RWPE1 (cell line): ENCODE measurements around the gene TKTL1.
A peak's percentile ranks its signal among the peaks of the same experiment; 100 is the strongest.

Experiments used
- CTCF ChIA-PET: fragments of 350-600 bp; sonication (Branson Sonifier 250); formaldehyde crosslinking; extraction: SDS; loops from one replicate; lab custom pipeline; 2021; lab: Yijun Ruan, JAX
- POLR2A ChIA-PET: fragments of 400-600 bp; formaldehyde crosslinking; extraction: SDS; loops from one replicate; lab custom pipeline; 2020; ENCODE audit warnings: antibody characterized with exemption; ENCODE audit not compliant: low non-redundant PET; lab: Yijun Ruan, JAX
- DNase-seq: peaks from one replicate; pipeline ENCODE4 v3.0.0; 2012; ENCODE audit warnings: low spot score
- H3K27ac ChIP-seq: fragments of 450-650 bp; 2 replicates; pipeline ENCODE4 v1.5.1; 2017
- TF ChIP-seq, protein P1 (sequence below): fragments of 450-650 bp; conservative IDR thresholded peaks from 2 replicates; pipeline ENCODE4 v1.5.1; 2017; ENCODE audit warnings: low read depth, mild to moderate bottlenecking

The TKTL1 gene

DNA sequence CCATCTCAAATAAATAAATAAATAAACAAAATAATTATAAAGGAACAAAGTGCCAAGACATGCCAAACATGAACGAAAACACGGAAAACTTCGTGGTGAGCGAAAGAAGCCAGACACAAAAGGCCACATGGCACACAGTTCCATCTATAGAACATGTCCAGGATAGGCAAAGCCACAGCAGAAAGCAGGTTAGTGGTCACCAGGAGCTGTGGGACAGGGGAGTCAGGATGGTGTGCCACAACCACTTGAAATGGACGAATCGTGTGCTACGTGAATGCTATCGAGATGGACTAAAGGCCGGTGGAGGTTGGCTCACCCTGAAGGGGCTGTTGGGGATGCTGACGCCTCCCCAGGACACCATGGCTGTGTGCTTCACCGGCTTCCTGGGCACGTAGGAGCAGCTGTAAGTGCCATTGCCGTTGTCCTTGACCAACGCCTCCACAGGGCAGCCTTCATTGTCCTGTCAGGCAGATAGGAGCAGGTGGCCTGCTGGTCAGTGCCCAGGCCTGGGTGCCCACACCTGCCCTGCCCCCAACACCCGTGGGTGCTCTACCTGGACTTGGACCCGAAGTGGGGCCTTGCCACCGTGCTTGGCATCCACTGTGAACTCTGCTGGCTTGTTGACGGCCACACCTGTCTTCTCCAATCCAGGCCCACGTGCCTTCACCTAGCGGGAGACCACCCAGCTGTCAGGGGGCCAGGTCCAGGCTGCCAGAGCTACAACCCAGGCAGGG lies 68.3 kb downstream of the TKTL1 start:
- TF ChIP-seq, protein P1, sequence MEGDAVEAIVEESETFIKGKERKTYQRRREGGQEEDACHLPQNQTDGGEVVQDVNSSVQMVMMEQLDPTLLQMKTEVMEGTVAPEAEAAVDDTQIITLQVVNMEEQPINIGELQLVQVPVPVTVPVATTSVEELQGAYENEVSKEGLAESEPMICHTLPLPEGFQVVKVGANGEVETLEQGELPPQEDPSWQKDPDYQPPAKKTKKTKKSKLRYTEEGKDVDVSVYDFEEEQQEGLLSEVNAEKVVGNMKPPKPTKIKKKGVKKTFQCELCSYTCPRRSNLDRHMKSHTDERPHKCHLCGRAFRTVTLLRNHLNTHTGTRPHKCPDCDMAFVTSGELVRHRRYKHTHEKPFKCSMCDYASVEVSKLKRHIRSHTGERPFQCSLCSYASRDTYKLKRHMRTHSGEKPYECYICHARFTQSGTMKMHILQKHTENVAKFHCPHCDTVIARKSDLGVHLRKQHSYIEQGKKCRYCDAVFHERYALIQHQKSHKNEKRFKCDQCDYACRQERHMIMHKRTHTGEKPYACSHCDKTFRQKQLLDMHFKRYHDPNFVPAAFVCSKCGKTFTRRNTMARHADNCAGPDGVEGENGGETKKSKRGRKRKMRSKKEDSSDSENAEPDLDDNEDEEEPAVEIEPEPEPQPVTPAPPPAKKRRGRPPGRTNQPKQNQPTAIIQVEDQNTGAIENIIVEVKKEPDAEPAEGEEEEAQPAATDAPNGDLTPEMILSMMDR: no peak
- H3K27ac ChIP-seq: peak overlapping the region; percentile 97
- POLR2A ChIA-PET: no interaction called here
- no peak for DNase-seq
- CTCF ChIA-PET: no interaction called here

DNA sequence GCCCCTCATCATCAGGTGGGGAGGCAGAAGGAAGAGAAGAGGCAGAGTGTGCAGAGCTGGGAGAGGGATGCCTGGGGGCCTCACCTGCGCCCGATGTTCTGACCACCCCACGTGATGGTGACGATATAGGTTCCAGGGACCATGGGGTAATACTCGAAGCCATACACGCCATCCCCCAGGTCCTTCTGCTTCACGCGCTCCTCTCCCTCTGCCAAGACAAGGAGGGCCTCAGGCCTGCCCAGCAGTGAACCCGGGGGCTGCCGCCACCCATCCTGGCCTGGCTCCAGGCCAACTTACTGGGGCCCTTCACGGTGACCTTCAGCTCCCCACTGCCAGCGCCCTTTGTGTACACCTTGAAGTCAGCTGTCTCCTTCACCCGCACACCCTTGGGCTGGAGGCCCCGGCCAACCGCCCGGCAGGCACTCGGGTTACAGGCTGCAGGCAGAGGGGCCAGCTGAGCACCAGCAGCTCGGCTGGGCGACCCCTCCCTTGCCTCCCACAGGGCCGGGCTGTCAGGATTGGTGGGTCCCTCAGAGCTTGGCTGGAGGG lies 69.5 kb downstream of the TKTL1 start:
- CTCF ChIA-PET: no interaction called here
- TF ChIP-seq, protein P1: no peak
- POLR2A ChIA-PET: no interaction called here
- DNase-seq: no peak
- peak overlapping the region; percentile 97 for H3K27ac ChIP-seq

DNA sequence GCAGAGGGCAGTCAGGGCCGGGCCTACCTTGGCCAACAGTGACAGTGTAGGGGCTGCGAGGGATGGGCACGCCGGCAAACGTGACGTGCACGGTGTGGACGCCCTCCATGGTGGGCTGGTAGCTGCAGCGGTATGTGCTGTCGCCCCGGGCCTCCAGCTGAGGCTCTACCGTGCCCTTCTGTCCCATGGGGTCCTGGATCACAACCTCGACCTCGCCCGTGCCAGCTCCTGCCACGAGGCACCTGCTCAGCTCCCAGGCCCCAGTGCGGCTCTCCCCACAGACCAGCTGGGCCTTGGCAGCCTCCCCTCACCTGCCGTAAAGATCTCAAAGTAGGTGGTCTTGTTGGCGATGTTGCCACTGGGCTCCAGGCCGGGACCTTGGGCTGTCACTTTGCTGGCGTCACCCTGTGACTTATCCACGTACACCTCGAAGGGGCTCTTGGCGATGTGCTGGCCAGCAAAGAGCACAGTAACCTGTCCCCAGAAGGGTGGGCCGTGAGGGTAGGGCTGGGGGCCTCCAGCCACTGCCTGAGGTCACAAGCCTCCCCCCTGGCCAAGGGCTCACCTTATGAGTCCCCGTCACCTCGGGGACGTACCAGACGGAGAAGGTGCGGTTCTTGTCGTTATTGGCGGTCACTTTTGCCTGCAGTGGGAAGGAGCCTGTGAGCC lies 70.5 kb downstream of the TKTL1 start:
- ChIA-PET POLR2A (no interaction called here), CTCF (no interaction called here)
- TF ChIP-seq, protein P1: no peak
- no peak for DNase-seq
- H3K27ac ChIP-seq: peak overlapping the region; percentile 97

DNA sequence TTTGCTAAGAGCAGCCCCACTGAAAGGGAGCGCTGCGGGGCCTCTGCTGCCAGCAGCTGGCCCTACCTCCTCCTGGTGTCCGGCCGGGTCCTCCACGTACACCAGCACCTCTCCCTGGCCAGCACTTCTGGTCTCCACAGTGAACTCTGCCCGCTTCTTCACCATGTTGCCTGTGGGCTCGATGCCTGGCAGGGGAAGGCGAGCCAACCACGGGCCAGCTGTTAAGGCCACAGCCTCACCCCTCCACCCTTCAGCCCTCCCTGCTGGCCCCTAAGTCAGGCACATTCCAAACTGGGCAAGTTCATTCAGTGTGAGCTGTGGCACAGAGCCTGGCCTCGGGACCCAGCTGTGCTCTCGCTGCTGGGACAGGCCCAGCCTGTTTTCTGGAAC lies 71.1 kb downstream of the TKTL1 start:
- POLR2A ChIA-PET: no interaction called here
- CTCF ChIA-PET: no interaction called here

DNA sequence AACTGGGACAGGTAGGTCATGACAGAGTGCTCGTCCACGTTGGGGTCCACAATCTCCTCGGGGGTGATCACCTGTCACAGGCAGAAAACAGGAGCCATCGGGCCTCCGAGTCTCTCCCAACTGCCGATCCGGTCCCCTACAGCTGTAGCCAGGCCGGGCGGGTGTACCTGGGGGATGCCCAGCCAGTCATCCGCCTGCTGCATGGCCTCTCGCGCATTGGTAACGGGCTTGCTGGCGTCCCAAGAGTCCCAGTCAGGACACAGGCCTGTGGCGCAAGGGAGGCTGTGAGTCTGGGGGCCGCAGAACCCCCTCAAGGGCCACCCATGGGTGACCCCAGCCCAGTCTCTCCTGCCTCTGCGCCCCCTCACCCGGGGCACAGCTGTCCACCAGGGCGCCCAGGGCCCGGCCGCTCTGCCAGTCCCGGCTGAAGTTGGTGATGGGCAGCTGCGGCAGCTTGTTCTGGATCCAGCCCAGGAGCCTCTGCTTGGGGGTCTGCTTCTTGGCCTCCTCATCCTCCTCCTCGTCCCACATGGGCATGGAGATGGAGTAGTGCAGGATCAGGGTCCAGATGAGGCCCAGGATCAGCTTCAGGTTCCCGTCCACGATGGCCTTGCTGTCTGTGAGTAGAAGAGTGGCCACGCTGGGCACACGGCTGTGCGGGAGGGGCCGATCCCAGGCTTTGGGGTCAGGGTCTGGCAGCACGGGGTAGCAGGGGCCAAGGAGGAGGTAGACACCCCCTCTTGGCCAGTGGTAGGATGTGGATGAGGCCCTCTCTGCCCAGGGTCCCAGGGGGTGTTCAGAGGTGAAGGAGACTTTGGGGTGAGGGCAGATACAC lies 72.1 kb downstream of the TKTL1 start:
- TF ChIP-seq, protein P1: no peak
- ChIA-PET POLR2A (no interaction called here), CTCF (no interaction called here)
- peak overlapping the region; percentile 97 for H3K27ac ChIP-seq
- no peak for DNase-seq

More for the DNA sequence above, 71.1 kb downstream of the TKTL1 start:
- H3K27ac ChIP-seq: peak overlapping the region; percentile 97
- no peak for DNase-seq
- TF ChIP-seq, protein P1: no peak
